NCI-H510A treated with DMSO at 0.1 percent for 48 hours (cell line): ENCODE data around the gene KYAT1.

Source experiments
- DNase-seq: peaks from one replicate; lab custom pipeline; 2025; lab: John Stamatoyannopoulos, UW

Gene KYAT1

GRCh38 chr9:128908372-128908771 is 26.6 kb upstream of the KYAT1 start:
- DNase-seq = no peak

GRCh38 chr9:128906741-128907140 is 25.0 kb upstream of the KYAT1 start:
- no peak for DNase-seq

GRCh38 chr9:128905964-128906363 is 24.2 kb upstream of the KYAT1 start:
- no peak for DNase-seq

GRCh38 chr9:128903871-128904620 is 22.3 kb upstream of the KYAT1 start:
- no peak for DNase-seq

- no peak for DNase-seq
These were observed 21.3 kb upstream of the KYAT1 start for GRCh38 chr9:128903079-128903461.

GRCh38 chr9:128902351-128903078 is 20.8 kb upstream of the KYAT1 start:
- peak; percentile 6 for DNase-seq

GRCh38 chr9:128901822-128902221 is 20.1 kb upstream of the KYAT1 start:
- DNase-seq = no peak

GRCh38 chr9:128901379-128901778 is 19.6 kb upstream of the KYAT1 start:
- DNase-seq = no peak

GRCh38 chr9:128899566-128900322 is 18.0 kb upstream of the KYAT1 start:
- no peak for DNase-seq

- DNase-seq = no peak
These were observed 17.3 kb upstream of the KYAT1 start for GRCh38 chr9:128898845-128899565.

GRCh38 chr9:128898382-128898781 is 16.6 kb upstream of the KYAT1 start:
- no peak for DNase-seq

- no peak for DNase-seq
These were observed 13.8 kb upstream of the KYAT1 start for GRCh38 chr9:128895556-128895955.

GRCh38 chr9:128894764-128895163 is 13.0 kb upstream of the KYAT1 start:
- no peak for DNase-seq

- no peak for DNase-seq
These were observed 11.6 kb upstream of the KYAT1 start for GRCh38 chr9:128893354-128893753.

GRCh38 chr9:128892221-128892921 is 10.6 kb upstream of the KYAT1 start:
- DNase-seq = no peak

GRCh38 chr9:128891321-128892220 is 9.8 kb upstream of the KYAT1 start:
- no peak for DNase-seq

GRCh38 chr9:128887914-128888350 is 6.2 kb upstream of the KYAT1 start:
- DNase-seq = no peak

GRCh38 chr9:128887049-128887448 is 5.3 kb upstream of the KYAT1 start:
- DNase-seq = no peak

- DNase-seq = no peak
These were observed 4.6 kb upstream of the KYAT1 start for GRCh38 chr9:128886211-128886891.

- no peak for DNase-seq
These were observed 4.0 kb upstream of the KYAT1 start for GRCh38 chr9:128885798-128886197.
